Colonic mucosa (tissue), 4 donors: ENCODE results near the gene ARHGDIA. TPM values are rescaled to one million over a fixed set of nuclear protein-coding genes. Genes with fewer than 3 reads are reported as not detected.

Experiments
- DNase-seq: peaks from one replicate; pipeline ENCODE4 v3.0.0-alpha.2; 2020
- H3K27ac ChIP-seq: fragments of 200-600 bp; one replicate; pipeline ENCODE4 v1.8.0; 2021
- H3K27me3 ChIP-seq: fragments of 200-600 bp; one replicate; pipeline ENCODE4 v1.8.0; 2021
- H3K36me3 ChIP-seq: fragments of 200-600 bp; one replicate; pipeline ENCODE4 v1.8.0; 2021
- H3K4me1 ChIP-seq: fragments of 200-600 bp; one replicate; pipeline ENCODE4 v1.8.0; 2021; ENCODE audit warnings: mild to moderate bottlenecking
- H3K4me3 ChIP-seq: fragments of 200-600 bp; one replicate; pipeline ENCODE4 v1.8.0; 2021
- H3K9ac ChIP-seq, 2 donors: one replicate each; pipeline ENCODE4 v1.7.0; 2013; ENCODE audit warnings: control low read depth in 2 of 2, low read depth in 2 of 2, low read length in 2 of 2
- H3K9me3 ChIP-seq: fragments of 200-600 bp; one replicate; pipeline ENCODE4 v1.8.0; 2021
- intact Hi-C: fragments of 100-400 bp; cut with DNase I; formaldehyde crosslinking; loops from one replicate; pipeline ENCODE4 v1.14.1; 2022
- total RNA-seq, 2 donors: library from RNA; stranded (reverse); fragmentation: NEBNext Ultra II Directional in 1 of 2; extraction: Animal tissue kit (Norgen Biotek cat#: 25700) in 1 of 2; gene quantifications; one replicate each; pipeline ENCODE4 v1.2.1, GENCODE V29; 2021
- TF ChIP-seq, protein P1 (sequence below): fragments of 200-600 bp; IDR thresholded peaks from one replicate; pipeline ENCODE4 v1.8.0; 2022; ENCODE audit warnings: antibody characterized with exemption, mild to moderate bottlenecking
- donor health status: healthy.
- donor health status: DM: no; HTN: no; CAD: no.
- donor health status: DM: no; HTN: no; CAD: no.

Gene ARHGDIA
- total RNA-seq, 2 donors from 2014 or later = 407 to 546 TPM

GRCh38 chr17:81860756-81861568 lies 10.2 kb downstream of the ARHGDIA start:
- TF ChIP-seq, protein P1, sequence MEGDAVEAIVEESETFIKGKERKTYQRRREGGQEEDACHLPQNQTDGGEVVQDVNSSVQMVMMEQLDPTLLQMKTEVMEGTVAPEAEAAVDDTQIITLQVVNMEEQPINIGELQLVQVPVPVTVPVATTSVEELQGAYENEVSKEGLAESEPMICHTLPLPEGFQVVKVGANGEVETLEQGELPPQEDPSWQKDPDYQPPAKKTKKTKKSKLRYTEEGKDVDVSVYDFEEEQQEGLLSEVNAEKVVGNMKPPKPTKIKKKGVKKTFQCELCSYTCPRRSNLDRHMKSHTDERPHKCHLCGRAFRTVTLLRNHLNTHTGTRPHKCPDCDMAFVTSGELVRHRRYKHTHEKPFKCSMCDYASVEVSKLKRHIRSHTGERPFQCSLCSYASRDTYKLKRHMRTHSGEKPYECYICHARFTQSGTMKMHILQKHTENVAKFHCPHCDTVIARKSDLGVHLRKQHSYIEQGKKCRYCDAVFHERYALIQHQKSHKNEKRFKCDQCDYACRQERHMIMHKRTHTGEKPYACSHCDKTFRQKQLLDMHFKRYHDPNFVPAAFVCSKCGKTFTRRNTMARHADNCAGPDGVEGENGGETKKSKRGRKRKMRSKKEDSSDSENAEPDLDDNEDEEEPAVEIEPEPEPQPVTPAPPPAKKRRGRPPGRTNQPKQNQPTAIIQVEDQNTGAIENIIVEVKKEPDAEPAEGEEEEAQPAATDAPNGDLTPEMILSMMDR = no peak
- Histone ChIP-seq H3K9ac (peak overlapping the region; percentile 85 to 97), H3K9me3 (no peaks in the 10 kb centered on the region), H3K36me3 (peaks cover 4% of the 10 kb centered on the region), H3K27ac (peak overlapping the region; percentile 89), H3K4me1 (peaks cover 28% of the 10 kb centered on the region), H3K4me3 (peak overlapping the region; percentile 44), H3K27me3 (no peaks in the 10 kb centered on the region)
- DNase-seq = peak; percentile 99
- intact Hi-C loops = no loop called here

DNA sequence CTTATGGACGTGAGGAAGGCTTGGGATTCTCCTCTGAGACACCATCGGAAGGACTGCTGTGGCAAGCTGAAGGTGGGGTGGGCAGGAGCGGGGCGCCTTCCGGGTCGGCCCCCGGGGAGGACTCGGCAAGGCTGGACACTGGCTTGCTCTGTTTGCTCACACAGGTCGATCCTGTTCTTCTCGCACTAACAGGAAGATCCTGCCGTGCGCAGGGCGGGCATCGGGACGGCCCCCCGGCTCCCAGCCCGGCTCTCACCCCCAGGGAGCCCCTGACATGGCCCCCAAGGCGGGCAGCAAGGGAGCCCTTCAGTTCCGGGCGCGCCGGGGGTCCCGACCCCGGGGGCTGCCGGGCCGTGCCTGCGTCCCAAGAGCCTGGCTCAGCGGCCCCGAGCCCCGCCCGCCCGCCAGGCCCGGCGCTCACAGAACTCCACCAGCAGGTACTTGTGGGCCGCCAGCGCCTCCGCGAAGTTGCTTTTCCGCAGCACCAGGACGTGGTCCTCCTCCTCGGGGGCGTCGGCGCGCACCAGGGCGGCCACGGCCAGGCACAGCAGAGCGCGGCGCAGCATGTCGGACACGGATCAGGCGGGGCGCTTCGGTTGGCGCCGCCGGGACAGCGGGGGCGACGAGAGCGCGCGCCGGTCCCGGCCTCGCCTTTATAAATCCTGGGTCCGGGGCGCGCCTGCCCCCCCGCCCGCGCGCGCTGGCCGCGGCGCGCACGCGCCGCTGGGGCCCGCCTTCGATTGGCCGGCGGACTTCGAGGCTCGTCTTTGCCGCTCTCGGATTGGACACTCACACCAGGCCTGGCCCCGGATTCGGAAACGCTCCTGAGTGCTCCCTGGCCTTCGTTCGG lies 11.0 kb downstream of the ARHGDIA start, which contains the start of gene P4HB:
P4HB (minus strand) TSS at position 630 of the 850 bp plus-strand sequence; CDS start at position 566, 64 bp downstream.
- TF ChIP-seq, protein P1 = no peak
- Histone ChIP-seq H3K27me3 (no peaks in the 10 kb centered on the region), H3K9ac (peak within 1 kb of the TSS; percentile 95 to 97), H3K27ac (peak within 1 kb of the TSS; percentile 92), H3K36me3 (peaks cover 8% of the 10 kb centered on the region), H3K4me1 (peaks cover 20% of the 10 kb centered on the region), H3K4me3 (peak within 1 kb of the TSS; percentile 96), H3K9me3 (no peaks in the 10 kb centered on the region)
- intact Hi-C loops = no loop called here
- DNase-seq = no peak

- Histone ChIP-seq H3K27me3 (no peaks in the 10 kb centered on the region), H3K9me3 (no peaks in the 10 kb centered on the region), H3K36me3 (peaks cover 10% of the 10 kb centered on the region), H3K27ac (peak overlapping the region; percentile 92), H3K9ac (peak overlapping the region; percentile 91 to 95), H3K4me3 (peak overlapping the region; percentile 96), H3K4me1 (peaks cover 17% of the 10 kb centered on the region)
- no peak for DNase-seq
- intact Hi-C loops = no loop called here
- TF ChIP-seq, protein P1 = no peak
Measured at GRCh38 chr17:81858967-81859905, 11.9 kb downstream of the ARHGDIA start.

- Histone ChIP-seq H3K9ac (peak overlapping the region; percentile 91 to 95), H3K4me3 (peak overlapping the region; percentile 96), H3K9me3 (no peaks in the 10 kb centered on the region), H3K36me3 (peaks cover 10% of the 10 kb centered on the region), H3K4me1 (peaks cover 17% of the 10 kb centered on the region), H3K27ac (no peak overlapping the region), H3K27me3 (no peaks in the 10 kb centered on the region)
- DNase-seq = no peak
- intact Hi-C loops = no loop called here
- TF ChIP-seq, protein P1 = no peak
Measured at GRCh38 chr17:81858170-81858966, 12.8 kb downstream of the ARHGDIA start.
